HCT116 (cell line): ENCODE data around the gene TMEM266. TPM values are rescaled to one million over a fixed set of nuclear protein-coding genes. Genes with fewer than 3 reads are reported as not detected.
A peak's percentile ranks its signal among the peaks of the same experiment; 100 is the strongest.

Source experiments
- ATAC-seq: fragments of 200-7000 bp; cut with Tn5 transposase; 2 replicates; pipeline ENCODE4 v1.9.1; 2020; ENCODE audit warnings: mild to moderate bottlenecking, moderate library complexity
- BruUV-seq: library from RNA; stranded (reverse); fragments of 400-500 nt; replicated peaks from 2 replicates; lab custom pipeline; 2021; lab: Mats Ljungman, UMichigan
- CTCF ChIA-PET: fragments of 300-600 bp; sonication (Branson Sonifier 250); formaldehyde crosslinking; loops from one replicate; lab custom pipeline; 2021; ENCODE audit warnings: antibody characterized with exemption; lab: Charles Lee
- POLR2A ChIA-PET: fragments of 300-600, 350-600 bp; sonication (Branson Sonifier 250); formaldehyde crosslinking; loops from one replicate; lab custom pipeline; 2021; ENCODE audit warnings: antibody characterized with exemption; lab: Charles Lee
- RAD21 ChIA-PET, 2 experiments: fragments of 300-600 bp; sonication (Branson Sonifier 250); formaldehyde crosslinking; loops; one replicate each; lab custom pipeline; 2023; ENCODE audit warnings: low total read pairs in 2 of 2; ENCODE audit not compliant: uncharacterized antibody in 2 of 2, unreplicated experiment in 2 of 2, low non-redundant PET in 1 of 2; lab: Charles Lee
- DNase-seq: peaks from one replicate; pipeline ENCODE4 v3.0.0-alpha.2; 2010; ENCODE audit warnings: low read depth, low spot score
- H2AFZ ChIP-seq: fragments of 200-600 bp; shearing (Covaris generic), sonication (generic); 2 replicates; pipeline ENCODE4 v1.6.1; 2017; ENCODE audit warnings: low read depth, mixed run types, mixed read lengths, antibody characterized with exemption, low read length; ENCODE audit not compliant: poor library complexity, severe bottlenecking
- H3K27ac ChIP-seq: 2 replicates; pipeline ENCODE4 v1.5.1; 2012; ENCODE audit warnings: low read depth, low read length
- H3K27me3 ChIP-seq: fragments of 200-600 bp; sonication (generic); 2 replicates; pipeline ENCODE4 v1.6.1; 2016; ENCODE audit warnings: mixed run types, low read length, mixed read lengths; ENCODE audit not compliant: insufficient read depth
- H3K36me3 ChIP-seq, 2 experiments: fragments of 200-500 bp in 1 of 2; fragments of 200-600 bp in 1 of 2; sonication (Bioruptor generic) in 1 of 2; sonication (generic) in 1 of 2; 2 replicates each; pipeline versions ENCODE4 v1.5.1 to v1.6.1; 2014 to 2016; ENCODE audit warnings: low read length in 2 of 2, inconsistent platforms in 1 of 2, mixed read lengths in 1 of 2, mixed run types in 1 of 2; ENCODE audit not compliant: insufficient read depth in 2 of 2, control insufficient read depth in 1 of 2
- H3K4me1 ChIP-seq, 2 experiments: fragments of 200-600 bp in 1 of 2; sonication (generic) in 1 of 2; 2 replicates each; pipeline versions ENCODE4 v1.5.1 to v1.6.1; 2012 to 2017; ENCODE audit warnings: low read length in 2 of 2, inconsistent platforms in 1 of 2, mild to moderate bottlenecking in 1 of 2, mixed read lengths in 1 of 2, mixed run types in 1 of 2, moderate library complexity in 1 of 2; ENCODE audit not compliant: insufficient read depth in 2 of 2, control insufficient read depth in 1 of 2
- H3K4me2 ChIP-seq: fragments of 200-600 bp; sonication (generic); 2 replicates; pipeline ENCODE4 v1.6.1; 2017; ENCODE audit warnings: mixed run types, low read length, mixed read lengths
- H3K4me3 ChIP-seq, 2 experiments: fragments of 200-600 bp in 1 of 2; sonication (generic) in 1 of 2; replicated peaks in 1 of 2; 2 replicates each; pipeline ENCODE4 v1.5.1; 2011 to 2016; ENCODE audit warnings: low read length in 2 of 2, control low read depth in 1 of 2, low read depth in 1 of 2, mild to moderate bottlenecking in 1 of 2, mixed read lengths in 1 of 2, mixed run types in 1 of 2
- H3K79me2 ChIP-seq: fragments of 200-600 bp; sonication (generic); 2 replicates; pipeline ENCODE4 v1.6.1; 2017; ENCODE audit warnings: mild to moderate bottlenecking, mixed run types, low read length, moderate library complexity, mixed read lengths; ENCODE audit not compliant: insufficient read depth
- H3K9ac ChIP-seq: fragments of 200-600 bp; sonication (generic); 2 replicates; pipeline ENCODE4 v1.6.1; 2016; ENCODE audit warnings: low read length, mixed read lengths
- H3K9me2 ChIP-seq: fragments of 200-600 bp; sonication (generic), shearing (Covaris generic); 2 replicates; pipeline ENCODE4 v1.6.1; 2017; ENCODE audit warnings: mixed run types, mild to moderate bottlenecking, moderate library complexity; ENCODE audit not compliant: insufficient read depth
- H3K9me3 ChIP-seq, 2 experiments: fragments of 200-500 bp in 1 of 2; fragments of 200-600 bp in 1 of 2; sonication (Bioruptor generic) in 1 of 2; sonication (generic) in 1 of 2; 2 replicates each; pipeline ENCODE4 v1.6.1; 2014 to 2017; ENCODE audit warnings: low read length in 2 of 2, mixed read lengths in 2 of 2, inconsistent platforms in 1 of 2, low read depth in 1 of 2, mild to moderate bottlenecking in 1 of 2, mixed run types in 1 of 2, moderate library complexity in 1 of 2; ENCODE audit not compliant: control insufficient read depth in 1 of 2, insufficient read depth in 1 of 2
- H4K20me1 ChIP-seq: fragments of 200-600 bp; sonication (generic), shearing (Covaris generic); 2 replicates; pipeline ENCODE4 v1.6.1; 2017; ENCODE audit warnings: mixed run types, mild to moderate bottlenecking, moderate library complexity; ENCODE audit not compliant: insufficient read depth
- CBX3 ChIP-seq: IDR thresholded peaks from 2 replicates; pipeline ENCODE4 v1.6.1; 2012; ENCODE audit warnings: low read depth
- EGR1 ChIP-seq: IDR thresholded peaks from 2 replicates; pipeline ENCODE4 v1.6.1; 2012; ENCODE audit warnings: low read depth
- EZH2 ChIP-seq: fragments of 200-600 bp; sonication (generic); IDR thresholded peaks from 2 replicates; pipeline ENCODE4 v1.6.1; 2017; ENCODE audit warnings: antibody characterized with exemption, mixed run types
- FOSL1 ChIP-seq: IDR thresholded peaks from 2 replicates; pipeline ENCODE4 v1.6.1; 2012; ENCODE audit warnings: low read depth
- JUND ChIP-seq: IDR thresholded peaks from 2 replicates; pipeline ENCODE4 v1.6.1; 2012
- MAX ChIP-seq: IDR thresholded peaks from 2 replicates; pipeline ENCODE4 v1.6.1; 2012
- POLR2A ChIP-seq: IDR thresholded peaks from 2 replicates; pipeline ENCODE4 v1.7.0; 2011; ENCODE audit warnings: borderline replicate concordance; ENCODE audit not compliant: insufficient read depth, insufficient read length; ENCODE audit errors: extremely low read depth
- POLR2AphosphoS5 ChIP-seq: IDR thresholded peaks from 2 replicates; pipeline ENCODE4 v1.6.1; 2011; ENCODE audit warnings: mild to moderate bottlenecking, low read depth, low read length, moderate library complexity
- YY1 ChIP-seq: IDR thresholded peaks from 2 replicates; pipeline ENCODE4 v1.6.1; 2011; ENCODE audit warnings: low read length, low read depth, moderate library complexity, mild to moderate bottlenecking; ENCODE audit not compliant: insufficient replicate concordance; ENCODE audit errors: extremely low read depth
- ZFX ChIP-seq: fragments of 450-650 bp; IDR thresholded peaks from 2 replicates; pipeline ENCODE4 v1.6.1; 2017
- intact Hi-C: fragments of 100-400 bp; cut with micrococcal nuclease; formaldehyde crosslinking; loops from 2 replicates; pipeline ENCODE4 v1.10.0; 2022
- total RNA-seq: library from RNA; stranded (reverse); gene quantifications from one replicate; pipeline ENCODE4 v1.2.1, GENCODE V29; 2021; ENCODE audit not compliant: unreplicated experiment

TMEM266 gene
- total RNA-seq, 1 experiment from 2014 or later = 0.91 TPM

GRCh38 chr15:76105911-76106310, 46.1 kb downstream of the TMEM266 start:
- no TSS peak for BruUV-seq
- no peaks in the 10 kb centered on the region for H3K36me3 ChIP-seq
- intact Hi-C loops = no loop called here
- ChIA-PET POLR2A (interaction anchor here (0.6 kb wide), 1 partner anchor 46 kb away, joined by 4 read pairs; the partner anchor contains the start of gene TMEM266), CTCF (no interaction called here), RAD21 (no interaction called here)
- no peaks in the 10 kb centered on the region for H4K20me1 ChIP-seq
- DNase-seq (no peak), ATAC-seq (no peak)
- peaks cover 2% of the 10 kb centered on the region; the same call in 1 of the 2 replicates for H3K27me3 ChIP-seq
- H3K79me2 ChIP-seq = no peaks in the 10 kb centered on the region
- no peak overlapping the region for H2AFZ ChIP-seq
- TF ChIP-seq CBX3 (no peak), EZH2 (no peak)
- H3K4me2 ChIP-seq = no peak overlapping the region
- peaks cover 2 to 13% of the 10 kb centered on the region in 2 experiments; a peak in 3 of 4 replicates for H3K4me1 ChIP-seq
- H3K4me3 ChIP-seq = no peak overlapping the region
- H3K9me2 ChIP-seq = no peaks in the 10 kb centered on the region
- no peak overlapping the region for H3K27ac ChIP-seq
- H3K9me3 ChIP-seq = no peaks in the 10 kb centered on the region
- H3K9ac ChIP-seq = no peak overlapping the region

- peak; percentile 59 for ATAC-seq
- no peak for DNase-seq
- no peaks in the 10 kb centered on the region for H3K9me2 ChIP-seq
- no peak overlapping the region for H3K4me3 ChIP-seq
- CTCF ChIA-PET = interaction anchor here (0.7 kb wide), 1 partner anchor 32 kb away, joined by 3 read pairs; no protein-coding TSS in a partner anchor
- no peak overlapping the region for H3K27ac ChIP-seq
- H3K4me2 ChIP-seq = peak overlapping the region; percentile 37
- RAD21 ChIA-PET = no interaction called here
- no peaks in the 10 kb centered on the region for H3K9me3 ChIP-seq
- no peaks in the 10 kb centered on the region for H4K20me1 ChIP-seq
- POLR2A ChIA-PET = no interaction called here
- intact Hi-C loops = no loop called here
- no peaks in the 10 kb centered on the region for H3K36me3 ChIP-seq
- H3K79me2 ChIP-seq = no peaks in the 10 kb centered on the region
- no TSS peak for BruUV-seq
- H3K27me3 ChIP-seq = no peaks in the 10 kb centered on the region
- no peak overlapping the region for H2AFZ ChIP-seq
- TF ChIP-seq CBX3 (peak; percentile 27; the same call in 1 of the 2 replicates), POLR2A (no peak), ZFX (no peak), YY1 (no peak), EGR1 (no peak), JUND (no peak), FOSL1 (no peak), MAX (peak; percentile 54), POLR2AphosphoS5 (no peak)
- H3K4me1 ChIP-seq = peaks cover 2 to 13% of the 10 kb centered on the region in 2 experiments; a peak in 3 of 4 replicates
- no peak overlapping the region for H3K9ac ChIP-seq
Observed at GRCh38 chr15:76107169-76107568, 47.4 kb downstream of the TMEM266 start.
